ENCODE results near the gene VOPP1.

The VOPP1 gene

GRCh38 chr7:55569269-55569663 is 3.0 kb downstream of the VOPP1 start:
- TF ChIP-seq, protein P1, sequence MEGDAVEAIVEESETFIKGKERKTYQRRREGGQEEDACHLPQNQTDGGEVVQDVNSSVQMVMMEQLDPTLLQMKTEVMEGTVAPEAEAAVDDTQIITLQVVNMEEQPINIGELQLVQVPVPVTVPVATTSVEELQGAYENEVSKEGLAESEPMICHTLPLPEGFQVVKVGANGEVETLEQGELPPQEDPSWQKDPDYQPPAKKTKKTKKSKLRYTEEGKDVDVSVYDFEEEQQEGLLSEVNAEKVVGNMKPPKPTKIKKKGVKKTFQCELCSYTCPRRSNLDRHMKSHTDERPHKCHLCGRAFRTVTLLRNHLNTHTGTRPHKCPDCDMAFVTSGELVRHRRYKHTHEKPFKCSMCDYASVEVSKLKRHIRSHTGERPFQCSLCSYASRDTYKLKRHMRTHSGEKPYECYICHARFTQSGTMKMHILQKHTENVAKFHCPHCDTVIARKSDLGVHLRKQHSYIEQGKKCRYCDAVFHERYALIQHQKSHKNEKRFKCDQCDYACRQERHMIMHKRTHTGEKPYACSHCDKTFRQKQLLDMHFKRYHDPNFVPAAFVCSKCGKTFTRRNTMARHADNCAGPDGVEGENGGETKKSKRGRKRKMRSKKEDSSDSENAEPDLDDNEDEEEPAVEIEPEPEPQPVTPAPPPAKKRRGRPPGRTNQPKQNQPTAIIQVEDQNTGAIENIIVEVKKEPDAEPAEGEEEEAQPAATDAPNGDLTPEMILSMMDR (IDR thresholded peaks at IDR 0.05; ENCODE audit: low read depth, low read length) = no peak

GRCh38 chr7:55568613-55569268 is 3.6 kb downstream of the VOPP1 start:
- TF ChIP-seq, protein P1 (IDR thresholded peaks at IDR 0.05; ENCODE audit: low read depth, low read length) = no peak; the same call in 1 of the 2 replicates

More at GRCh38 chr7:55569269-55569663, 3.0 kb downstream of the VOPP1 start:
- DNase-seq (ENCODE audit: extremely low read depth, low read depth) = no peak

DNA sequence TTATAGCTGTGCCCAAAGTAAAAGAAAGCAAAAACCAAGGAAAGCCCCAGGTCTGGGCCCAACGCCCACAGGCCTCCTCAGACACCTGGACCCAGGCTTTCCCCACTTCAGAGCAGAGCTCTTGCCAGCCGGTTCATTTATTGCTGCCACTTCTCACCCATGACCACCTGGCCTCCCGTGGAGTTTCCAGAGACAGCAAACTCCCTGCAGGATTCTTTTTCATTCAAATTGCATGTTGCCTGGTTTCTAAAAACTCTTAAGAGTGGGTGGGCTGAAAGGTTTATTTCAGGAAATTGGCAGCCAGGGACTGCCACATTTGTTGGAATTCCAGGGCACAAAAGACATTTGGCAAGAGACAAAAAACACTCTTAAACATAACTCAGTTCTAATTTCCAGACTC is 4.7 kb downstream of the VOPP1 start:
- TF ChIP-seq, protein P1 (IDR thresholded peaks at IDR 0.05; ENCODE audit: low read depth, low read length) = no peak
- no peak for DNase-seq (ENCODE audit: extremely low read depth, low read depth)

More at GRCh38 chr7:55568613-55569268, 3.6 kb downstream of the VOPP1 start:
- no peak for DNase-seq (ENCODE audit: extremely low read depth, low read depth)

GRCh38 chr7:55565681-55566080 is 6.6 kb downstream of the VOPP1 start:
- TF ChIP-seq, protein P1 (IDR thresholded peaks at IDR 0.05; ENCODE audit: low read depth, low read length) = no peak
- DNase-seq (ENCODE audit: extremely low read depth, low read depth) = no peak

GRCh38 chr7:55563596-55564325 is 8.5 kb downstream of the VOPP1 start:
- no peak for DNase-seq (ENCODE audit: extremely low read depth, low read depth)
- TF ChIP-seq, protein P1 (IDR thresholded peaks at IDR 0.05; ENCODE audit: low read depth, low read length) = no peak

DNA sequence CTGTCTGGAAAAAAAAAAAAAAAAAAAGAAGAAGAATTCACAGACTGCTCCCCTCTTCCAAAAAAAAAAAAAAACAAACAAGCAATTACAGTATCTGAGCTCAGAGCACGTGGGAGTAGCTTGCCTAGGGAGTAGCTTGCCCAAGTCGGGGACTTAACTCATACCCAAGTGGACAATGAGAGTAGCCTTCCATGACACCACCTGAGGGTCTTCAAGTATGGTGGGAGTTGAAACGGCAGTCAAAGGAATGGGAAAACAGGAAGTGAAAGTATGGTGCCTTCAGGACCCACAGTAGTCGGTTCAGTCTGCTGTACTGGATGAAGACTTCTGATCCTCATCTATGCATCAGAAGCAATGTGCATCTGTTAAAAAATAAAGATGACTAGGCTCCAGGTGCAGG is 10.6 kb downstream of the VOPP1 start:
- TF ChIP-seq, protein P1 (IDR thresholded peaks at IDR 0.05; ENCODE audit: low read depth, low read length) = no peak
- no peak for DNase-seq (ENCODE audit: extremely low read depth, low read depth)

Data from AG09319 (cell line).